Measurements from ENCODE around the gene TSPAN4.

GRCh38 chr11:820655-821511, 21.8 kb upstream of the TSPAN4 start:
- TF ChIP-seq EZH2 (IDR thresholded peaks at IDR 0.05; ENCODE audit: low read depth) (no peak), CTCF (conservative IDR thresholded peaks at IDR 0.05) (no peak)

Measured in PC-9 (cell line).